Fibroblast of pulmonary artery (primary cell): ENCODE measurements around the gene SH3BP4.

Experiments used
- DNase-seq: peaks from one replicate; pipeline ENCODE4 v3.0.0-alpha.2; 2010; ENCODE audit warnings: low read depth
- H3K4me3 ChIP-seq: replicated peaks from 2 replicates; pipeline ENCODE4 v1.5.1; 2011; ENCODE audit warnings: low read depth, mild to moderate bottlenecking, control low read depth, low read length, moderate library complexity
- TF ChIP-seq, protein P1 (sequence below): IDR thresholded peaks from 2 replicates; pipeline ENCODE4 v1.5.1; 2011; ENCODE audit warnings: mild to moderate bottlenecking, control low read depth, low read length, inconsistent platforms; ENCODE audit errors: missing control alignments

Gene SH3BP4

GRCh38 chr2:234994438-234995321 lies 42.9 kb downstream of the SH3BP4 start:
- no peak for DNase-seq
- TF ChIP-seq, protein P1, sequence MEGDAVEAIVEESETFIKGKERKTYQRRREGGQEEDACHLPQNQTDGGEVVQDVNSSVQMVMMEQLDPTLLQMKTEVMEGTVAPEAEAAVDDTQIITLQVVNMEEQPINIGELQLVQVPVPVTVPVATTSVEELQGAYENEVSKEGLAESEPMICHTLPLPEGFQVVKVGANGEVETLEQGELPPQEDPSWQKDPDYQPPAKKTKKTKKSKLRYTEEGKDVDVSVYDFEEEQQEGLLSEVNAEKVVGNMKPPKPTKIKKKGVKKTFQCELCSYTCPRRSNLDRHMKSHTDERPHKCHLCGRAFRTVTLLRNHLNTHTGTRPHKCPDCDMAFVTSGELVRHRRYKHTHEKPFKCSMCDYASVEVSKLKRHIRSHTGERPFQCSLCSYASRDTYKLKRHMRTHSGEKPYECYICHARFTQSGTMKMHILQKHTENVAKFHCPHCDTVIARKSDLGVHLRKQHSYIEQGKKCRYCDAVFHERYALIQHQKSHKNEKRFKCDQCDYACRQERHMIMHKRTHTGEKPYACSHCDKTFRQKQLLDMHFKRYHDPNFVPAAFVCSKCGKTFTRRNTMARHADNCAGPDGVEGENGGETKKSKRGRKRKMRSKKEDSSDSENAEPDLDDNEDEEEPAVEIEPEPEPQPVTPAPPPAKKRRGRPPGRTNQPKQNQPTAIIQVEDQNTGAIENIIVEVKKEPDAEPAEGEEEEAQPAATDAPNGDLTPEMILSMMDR = no peak
- no peak overlapping the region for H3K4me3 ChIP-seq

DNA sequence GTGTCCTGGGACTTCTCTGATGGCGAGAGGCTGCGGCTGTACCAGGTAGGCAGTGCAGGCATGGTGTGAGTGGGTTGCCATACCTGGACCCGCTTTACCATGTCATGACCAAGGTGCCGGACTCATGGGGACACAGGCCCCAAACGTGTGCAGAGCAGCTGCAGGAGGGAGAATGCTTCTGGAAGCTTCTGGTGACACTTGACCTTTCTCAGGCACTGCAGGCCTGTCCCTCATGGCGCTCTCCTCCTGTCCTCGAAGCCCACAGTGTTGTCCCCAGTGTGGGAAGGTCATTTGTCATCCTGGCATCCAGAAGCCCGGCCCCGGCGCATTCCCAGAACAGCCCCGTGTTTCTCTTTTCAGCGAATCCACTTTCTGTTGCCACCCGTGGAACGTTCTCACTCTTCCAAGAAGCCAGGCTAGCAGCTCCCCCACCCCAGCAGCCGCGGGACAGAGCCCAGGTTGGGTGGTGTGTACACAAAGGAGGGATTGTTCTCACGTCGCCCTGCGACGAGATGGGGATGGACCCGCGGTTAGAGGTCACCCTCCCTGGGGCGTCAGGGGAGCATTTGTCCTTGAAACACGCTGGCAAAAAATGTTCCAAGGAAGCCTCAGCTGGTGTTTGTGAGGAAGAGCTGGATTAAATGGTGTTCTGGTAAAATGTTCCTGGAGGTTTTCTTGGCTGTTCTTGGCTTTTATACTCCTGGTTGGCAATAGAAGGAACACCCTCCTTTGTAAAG lies 43.7 kb downstream of the SH3BP4 start:
- TF ChIP-seq, protein P1 = no peak
- no peak overlapping the region for H3K4me3 ChIP-seq
- no peak for DNase-seq

DNA sequence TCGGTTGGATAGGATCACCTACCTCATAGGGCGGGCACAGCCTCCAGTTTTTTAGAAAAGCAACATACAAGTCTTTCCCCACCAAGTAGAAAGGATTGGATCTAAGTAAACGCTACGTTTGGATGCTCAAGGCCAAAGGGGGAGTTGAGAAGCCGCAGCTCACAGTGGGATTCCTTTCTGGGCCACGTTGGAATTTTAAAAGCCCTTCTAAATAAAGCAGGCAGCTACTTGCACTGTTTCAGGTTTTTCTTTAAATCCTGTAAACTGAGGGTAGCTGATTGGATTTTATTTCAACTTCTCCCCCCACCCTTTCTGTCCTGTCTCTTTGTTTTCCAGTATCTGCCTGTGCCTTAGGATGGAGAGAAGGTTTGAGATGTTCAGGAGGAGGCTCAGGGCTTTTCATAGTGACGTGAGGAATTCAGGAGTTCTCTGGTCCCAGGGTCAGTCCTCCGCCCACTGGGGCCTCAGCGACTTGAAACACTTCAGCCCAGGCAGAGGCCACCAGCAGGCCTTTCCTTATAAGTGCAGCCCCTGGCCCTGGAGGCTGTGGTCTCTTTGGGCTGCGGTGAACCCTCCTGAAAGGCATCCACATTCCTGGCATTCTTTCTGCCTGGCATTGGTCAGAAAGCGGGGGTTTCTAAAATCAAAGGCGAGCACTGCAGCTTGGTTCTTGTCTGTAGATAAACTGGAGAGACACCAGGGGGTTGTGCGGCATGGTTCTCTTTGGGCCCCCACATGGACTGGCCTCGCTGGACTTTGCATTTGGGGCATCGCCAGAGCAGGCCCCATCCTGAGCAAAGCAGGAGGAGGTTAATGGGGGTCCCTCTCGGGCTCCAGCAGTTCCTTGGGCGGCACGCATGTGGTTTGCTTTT lies 44.5 kb downstream of the SH3BP4 start:
- DNase-seq = peak; percentile 67
- H3K4me3 ChIP-seq = no peak overlapping the region
- TF ChIP-seq, protein P1 = no peak

GRCh38 chr2:234996941-234997270 lies 45.1 kb downstream of the SH3BP4 start:
- TF ChIP-seq, protein P1 = no peak
- no peak for DNase-seq
- no peak overlapping the region for H3K4me3 ChIP-seq

- no peak overlapping the region for H3K4me3 ChIP-seq
- TF ChIP-seq, protein P1 = no peak
- no peak for DNase-seq
Measured at GRCh38 chr2:234997389-234997788, 45.6 kb downstream of the SH3BP4 start.

DNA sequence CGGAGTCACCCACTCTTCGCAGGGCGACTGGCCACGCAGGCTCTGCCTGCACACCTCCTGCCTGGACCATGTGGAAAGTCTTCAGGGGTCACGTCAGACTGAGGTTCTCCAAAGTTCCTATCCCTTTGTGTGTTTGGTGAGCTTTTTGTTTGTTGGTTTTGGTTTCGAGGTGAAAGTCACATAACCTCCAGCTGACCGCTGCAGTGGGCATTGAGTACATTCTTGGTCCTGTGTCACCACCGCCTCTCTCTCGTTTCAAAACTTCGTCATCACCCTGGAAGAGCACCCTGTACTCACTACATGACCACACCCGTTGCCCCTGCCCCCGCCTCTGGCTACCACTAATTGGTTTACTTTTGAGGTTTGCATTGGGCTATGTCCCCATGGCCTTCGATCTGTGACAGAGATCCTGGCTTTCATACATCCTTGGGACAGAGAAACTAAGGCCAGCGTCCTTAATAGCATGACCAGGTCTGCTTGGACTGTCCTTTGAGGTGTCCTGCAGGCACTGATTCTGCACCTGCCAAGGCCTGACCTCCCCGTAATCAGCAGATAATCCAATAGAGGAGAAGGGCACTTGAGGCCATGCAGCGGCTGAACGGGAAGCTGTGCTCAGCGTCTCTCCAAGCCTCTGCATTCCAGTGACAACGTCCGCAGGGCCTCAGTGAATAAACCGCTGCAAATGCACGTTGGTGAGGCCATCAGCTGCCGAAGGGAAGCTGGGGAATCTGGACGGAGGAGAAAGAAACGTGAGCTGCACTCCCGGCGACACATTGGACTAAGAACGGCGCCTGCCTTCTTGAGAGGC lies 46.8 kb downstream of the SH3BP4 start:
- TF ChIP-seq, protein P1 = no peak
- no peak for DNase-seq
- H3K4me3 ChIP-seq = no peak overlapping the region
